H9 (cell line): ENCODE results near the gene SEBOX. TPM values are rescaled to one million over a fixed set of nuclear protein-coding genes. Genes with fewer than 3 reads are reported as not detected.

Experiments used
- DNase-seq: peaks from one replicate; pipeline ENCODE4 v3.0.0-alpha.2; 2017
- H2AFZ ChIP-seq: one replicate; pipeline ENCODE4 v1.6.1; 2013; ENCODE audit warnings: mild to moderate bottlenecking, low read length, control low read depth, moderate library complexity
- H2AK5ac ChIP-seq: 2 replicates; pipeline ENCODE4 v1.6.1; 2013; ENCODE audit warnings: low read length, control low read depth, mixed read lengths; ENCODE audit not compliant: insufficient read length
- H2BK120ac ChIP-seq: one replicate; pipeline ENCODE4 v1.6.1; 2013; ENCODE audit warnings: low read depth, mild to moderate bottlenecking, low read length, control low read depth, inconsistent platforms; ENCODE audit not compliant: poor library complexity, severe bottlenecking
- H2BK12ac ChIP-seq: 2 replicates; pipeline ENCODE4 v1.6.1; 2013; ENCODE audit warnings: low read length, control low read depth, mixed read lengths, low read depth; ENCODE audit not compliant: insufficient read length
- H2BK15ac ChIP-seq: 2 replicates; pipeline ENCODE4 v1.6.1; 2013; ENCODE audit warnings: low read depth, low read length, control low read depth
- H2BK20ac ChIP-seq: one replicate; pipeline ENCODE4 v1.6.1; 2013; ENCODE audit warnings: low read depth, mild to moderate bottlenecking, low read length, control low read depth, inconsistent platforms; ENCODE audit not compliant: poor library complexity, severe bottlenecking
- H2BK5ac ChIP-seq: 2 replicates; pipeline ENCODE4 v1.6.1; 2013; ENCODE audit warnings: low read length, control low read depth, mixed read lengths; ENCODE audit not compliant: insufficient read length
- H3K14ac ChIP-seq: 2 replicates; pipeline ENCODE4 v1.6.1; 2013; ENCODE audit warnings: low read length, control low read depth; ENCODE audit not compliant: insufficient read depth
- H3K18ac ChIP-seq: 2 replicates; pipeline ENCODE4 v1.6.1; 2013; ENCODE audit warnings: low read depth, mild to moderate bottlenecking, mixed read lengths, low read length, control low read depth; ENCODE audit not compliant: insufficient read length
- H3K23ac ChIP-seq: 2 replicates; pipeline ENCODE4 v1.6.1; 2013; ENCODE audit warnings: low read length, control low read depth, mixed read lengths, low read depth; ENCODE audit not compliant: insufficient read length
- H3K23me2 ChIP-seq: 2 replicates; pipeline ENCODE4 v1.6.1; 2013; ENCODE audit warnings: low read depth, mild to moderate bottlenecking, mixed read lengths, low read length, control low read depth; ENCODE audit not compliant: insufficient read length, poor library complexity, severe bottlenecking
- H3K27ac ChIP-seq: 2 replicates; pipeline ENCODE4 v1.5.1; 2013; ENCODE audit warnings: low read length, control low read depth, mixed read lengths, low read depth; ENCODE audit not compliant: insufficient read length
- H3K27me3 ChIP-seq: 2 replicates; pipeline ENCODE4 v1.6.1; 2013; ENCODE audit warnings: low read length, control low read depth, inconsistent platforms; ENCODE audit not compliant: insufficient read depth
- H3K4ac ChIP-seq: 2 replicates; pipeline ENCODE4 v1.6.1; 2013; ENCODE audit warnings: low read depth, mild to moderate bottlenecking, control low read depth, inconsistent platforms, low read length, moderate library complexity
- H3K4me1 ChIP-seq: 2 replicates; pipeline ENCODE4 v1.6.1; 2013; ENCODE audit warnings: low read length, control low read depth, inconsistent platforms; ENCODE audit not compliant: insufficient read depth
- H3K4me2 ChIP-seq: 2 replicates; pipeline ENCODE4 v1.6.1; 2013; ENCODE audit warnings: low read length, control low read depth, mixed read lengths; ENCODE audit not compliant: insufficient read length, insufficient read depth
- H3K56ac ChIP-seq: 2 replicates; pipeline ENCODE4 v1.6.1; 2013; ENCODE audit warnings: low read depth, mild to moderate bottlenecking, mixed read lengths, low read length, control low read depth; ENCODE audit not compliant: insufficient read length
- H3K79me1 ChIP-seq: 2 replicates; pipeline ENCODE4 v1.6.1; 2013; ENCODE audit warnings: low read depth, mild to moderate bottlenecking, moderate library complexity, low read length, control low read depth, inconsistent platforms; ENCODE audit not compliant: insufficient read depth, poor library complexity, severe bottlenecking
- H3K79me2 ChIP-seq: 2 replicates; pipeline ENCODE4 v1.6.1; 2013; ENCODE audit warnings: low read length, control low read depth, inconsistent platforms; ENCODE audit not compliant: insufficient read depth
- H3K9ac ChIP-seq: 2 replicates; pipeline ENCODE4 v1.6.1; 2013; ENCODE audit warnings: low read length, control low read depth, mixed read lengths; ENCODE audit not compliant: insufficient read length; ENCODE audit errors: extremely low read depth
- H3K9me3 ChIP-seq: one replicate; pipeline ENCODE4 v1.6.1; 2013; ENCODE audit warnings: low read depth, low read length, inconsistent platforms; ENCODE audit not compliant: control insufficient read depth
- H3T11ph ChIP-seq: one replicate; pipeline ENCODE4 v1.6.1; 2013; ENCODE audit warnings: mild to moderate bottlenecking, low read length, control low read depth, inconsistent platforms
- H4K20me1 ChIP-seq: one replicate; pipeline ENCODE4 v1.6.1; 2013; ENCODE audit not compliant: control insufficient read depth, insufficient read length, insufficient read depth
- H4K5ac ChIP-seq: 2 replicates; pipeline ENCODE4 v1.6.1; 2013; ENCODE audit warnings: low read depth, mild to moderate bottlenecking, mixed read lengths, low read length, control low read depth; ENCODE audit not compliant: insufficient read length
- H4K8ac ChIP-seq: replicated peaks from 2 replicates; pipeline ENCODE4 v1.6.1; 2013; ENCODE audit warnings: low read length, control low read depth, mixed read lengths, low read depth; ENCODE audit not compliant: insufficient read length
- H4K91ac ChIP-seq: 2 replicates; pipeline ENCODE4 v1.6.1; 2013; ENCODE audit warnings: low read depth, mild to moderate bottlenecking, moderate library complexity, mixed read lengths, low read length, control low read depth; ENCODE audit not compliant: insufficient read length
- H3K27ac Mint-ChIP-seq, 3 experiments: 2 replicates in 2 of 3; 3 replicates in 1 of 3; pipeline ENCODE4 v1.8.0; 2020 to 2021; ENCODE audit warnings: mixed read lengths in 3 of 3, mild to moderate bottlenecking in 1 of 3, moderate library complexity in 1 of 3
- H3K27me3 Mint-ChIP-seq: 2 replicates; pipeline ENCODE4 v1.8.0; 2021; ENCODE audit warnings: low read depth, mild to moderate bottlenecking, moderate library complexity, mixed read lengths
- H3K36me3 Mint-ChIP-seq, 3 experiments: 2 replicates in 2 of 3; 3 replicates in 1 of 3; pipeline ENCODE4 v1.8.0; 2020 to 2021; ENCODE audit warnings: low read depth in 3 of 3, mixed read lengths in 3 of 3; ENCODE audit not compliant: insufficient read depth in 1 of 3
- H3K4me1 Mint-ChIP-seq, 2 experiments: 2 replicates each; pipeline ENCODE4 v1.8.0; 2020; ENCODE audit warnings: mixed read lengths in 2 of 2
- H3K4me3 Mint-ChIP-seq, 2 experiments: 2 replicates in 1 of 2; 3 replicates in 1 of 2; pipeline ENCODE4 v1.8.0; 2020 to 2021; ENCODE audit warnings: mild to moderate bottlenecking in 2 of 2, mixed read lengths in 2 of 2, moderate library complexity in 1 of 2
- H3K9me3 Mint-ChIP-seq, 2 experiments: 2 replicates in 1 of 2; 3 replicates in 1 of 2; pipeline ENCODE4 v1.8.0; 2020; ENCODE audit warnings: mild to moderate bottlenecking in 2 of 2, mixed read lengths in 2 of 2, moderate library complexity in 1 of 2
- WGBS: extraction: QIAGEN DNeasy Blood & Tissue Kit; methylation state at CpG from one replicate; pipeline ENCODE4 v1.1.7; 2013; ENCODE audit warnings: missing lambda C conversion rate, low lambda C conversion rate, mixed read lengths; ENCODE audit not compliant: insufficient read length; ENCODE audit errors: extremely low coverage; 5-methylcytosine and 5-hydroxymethylcytosine counted together
- total RNA-seq: library from RNA; stranded (reverse); gene quantifications from 2 replicates; pipeline ENCODE4 v1.2.1, GENCODE V29; 2021
- TF ChIP-seq, protein P1 (sequence below): fragments of 200-600 bp; sonication (generic); conservative IDR thresholded peaks from 3 replicates; pipeline ENCODE4 v1.8.0; 2021; ENCODE audit warnings: antibody characterized with exemption, mild to moderate bottlenecking

The SEBOX gene
- total RNA-seq, 1 experiment from 2014 or later, result not detected

DNA sequence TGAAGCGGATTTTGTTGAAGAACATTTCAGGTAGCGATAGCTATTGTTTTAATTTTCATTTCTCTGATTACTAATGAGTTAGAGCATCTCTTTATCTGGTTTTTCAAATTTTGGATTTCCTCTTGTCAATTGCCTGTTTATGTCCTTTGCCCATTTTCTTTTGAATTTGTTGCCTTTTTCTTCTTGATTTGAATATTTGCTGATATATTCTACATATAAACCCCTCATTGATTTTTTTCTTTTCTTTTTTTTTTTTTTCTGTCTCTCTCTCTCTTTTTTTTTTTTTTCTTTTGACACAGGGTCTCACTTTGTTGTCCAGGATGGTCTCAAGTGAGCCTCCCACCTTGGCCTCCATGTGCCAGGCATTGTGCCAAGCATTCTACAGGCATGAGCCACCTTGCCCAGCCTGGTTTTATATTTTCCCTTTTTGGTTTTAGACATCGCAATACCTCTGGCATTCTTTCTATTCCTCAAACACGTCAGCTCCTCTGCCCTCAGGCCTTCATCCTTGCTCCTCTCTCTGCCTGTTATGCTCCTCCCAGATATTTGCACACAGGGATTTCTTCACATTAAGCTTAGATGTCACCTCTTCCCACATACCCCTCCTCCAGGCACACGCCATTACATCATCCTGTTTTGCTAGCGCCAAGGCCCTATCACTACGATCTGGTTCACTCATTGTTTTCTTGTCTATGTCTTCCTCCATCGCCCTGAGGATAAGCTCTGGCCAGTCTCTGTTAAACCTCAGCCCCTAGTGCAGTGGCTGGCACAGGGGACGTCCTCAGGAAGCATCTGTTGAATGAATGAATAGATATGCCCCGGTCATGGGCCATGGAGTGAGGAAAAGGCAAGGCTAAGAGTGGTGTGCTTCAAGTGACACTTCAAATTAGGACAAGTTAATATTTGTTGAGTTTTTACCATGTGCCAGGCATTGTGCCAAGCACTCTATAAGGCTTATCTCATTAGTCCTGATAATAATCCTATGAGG is 15.1 kb upstream of the SEBOX start:
- H3K9me3 ChIP-seq, result no peaks in the 10 kb centered on the region
- no peak overlapping the region for H3K23ac ChIP-seq
- no peak overlapping the region for H2BK20ac ChIP-seq
- no peak overlapping the region for H4K91ac ChIP-seq
- H2BK5ac ChIP-seq, result no peak overlapping the region
- H3K79me1 ChIP-seq, result no peaks in the 10 kb centered on the region
- no peak overlapping the region for H2BK120ac ChIP-seq
- DNase-seq, result no peak
- Mint-ChIP-seq H3K36me3 (no peaks in the 10 kb centered on the region; a peak in 1 of 7 replicates), H3K4me3 (no peak overlapping the region), H3K27me3 (peaks cover 86% of the 10 kb centered on the region), H3K9me3 (no peaks in the 10 kb centered on the region; a peak in 1 of 5 replicates), H3K27ac (no peak overlapping the region), H3K4me1 (peaks cover 4 to 7% of the 10 kb centered on the region in 2 experiments; a peak in 3 of 4 replicates)
- H3K23me2 ChIP-seq, result peaks cover 11% of the 10 kb centered on the region
- no peak overlapping the region for H4K5ac ChIP-seq
- H3T11ph ChIP-seq, result no peak overlapping the region
- no peak overlapping the region for H2AK5ac ChIP-seq
- H3K4me1 ChIP-seq, result no peaks in the 10 kb centered on the region
- WGBS, result no CpG with 5 or more reads among the region's 10 CpGs
- H3K56ac ChIP-seq, result no peak overlapping the region
- H4K20me1 ChIP-seq, result no peaks in the 10 kb centered on the region
- H3K27ac ChIP-seq, result no peak overlapping the region
- TF ChIP-seq, protein P1, sequence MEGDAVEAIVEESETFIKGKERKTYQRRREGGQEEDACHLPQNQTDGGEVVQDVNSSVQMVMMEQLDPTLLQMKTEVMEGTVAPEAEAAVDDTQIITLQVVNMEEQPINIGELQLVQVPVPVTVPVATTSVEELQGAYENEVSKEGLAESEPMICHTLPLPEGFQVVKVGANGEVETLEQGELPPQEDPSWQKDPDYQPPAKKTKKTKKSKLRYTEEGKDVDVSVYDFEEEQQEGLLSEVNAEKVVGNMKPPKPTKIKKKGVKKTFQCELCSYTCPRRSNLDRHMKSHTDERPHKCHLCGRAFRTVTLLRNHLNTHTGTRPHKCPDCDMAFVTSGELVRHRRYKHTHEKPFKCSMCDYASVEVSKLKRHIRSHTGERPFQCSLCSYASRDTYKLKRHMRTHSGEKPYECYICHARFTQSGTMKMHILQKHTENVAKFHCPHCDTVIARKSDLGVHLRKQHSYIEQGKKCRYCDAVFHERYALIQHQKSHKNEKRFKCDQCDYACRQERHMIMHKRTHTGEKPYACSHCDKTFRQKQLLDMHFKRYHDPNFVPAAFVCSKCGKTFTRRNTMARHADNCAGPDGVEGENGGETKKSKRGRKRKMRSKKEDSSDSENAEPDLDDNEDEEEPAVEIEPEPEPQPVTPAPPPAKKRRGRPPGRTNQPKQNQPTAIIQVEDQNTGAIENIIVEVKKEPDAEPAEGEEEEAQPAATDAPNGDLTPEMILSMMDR, result no peak
- no peak overlapping the region for H3K4ac ChIP-seq
- H2AFZ ChIP-seq, result no peak overlapping the region
- no peak overlapping the region for H3K14ac ChIP-seq
- H2BK12ac ChIP-seq, result no peak overlapping the region
- H2BK15ac ChIP-seq, result no peak overlapping the region
- H3K79me2 ChIP-seq, result no peaks in the 10 kb centered on the region
- H3K18ac ChIP-seq, result no peak overlapping the region
- peaks cover 10% of the 10 kb centered on the region; the same call in 1 of the 2 replicates for H3K27me3 ChIP-seq
- H4K8ac ChIP-seq, result no peak overlapping the region
- no peak overlapping the region for H3K9ac ChIP-seq
- H3K4me2 ChIP-seq, result no peak overlapping the region
